Psoas muscle (tissue), 8 donors: ENCODE results near the gene RET. TPM values are rescaled to one million over a fixed set of nuclear protein-coding genes. Genes with fewer than 3 reads are reported as not detected.

ENCODE experiments used
- ATAC-seq, 4 donors: fragments of 200-7000 bp; cut with Tn5 transposase; one replicate each; pipeline ENCODE4 v1.9.1; 2020; ENCODE audit warnings: moderate library complexity in 3 of 4, mild to moderate bottlenecking in 2 of 4
- DNase-seq, 2 donors: peaks; one replicate each; pipeline ENCODE4 v3.0.0-alpha.2; 2020
- H3K27ac ChIP-seq: fragments of 200-600 bp; one replicate; pipeline ENCODE4 v1.8.0; 2022
- H3K27me3 ChIP-seq, 3 donors: fragments of 200-600 bp in 1 of 3; one replicate each; pipeline versions ENCODE4 v1.6.1 to v1.8.0; 2013 to 2022; ENCODE audit warnings: low read length in 2 of 3, mild to moderate bottlenecking in 2 of 3, moderate library complexity in 1 of 3; ENCODE audit not compliant: insufficient read depth in 3 of 3
- H3K36me3 ChIP-seq, 2 donors: fragments of 200-600 bp in 1 of 2; one replicate each; pipeline versions ENCODE4 v1.6.1 to v1.8.0; 2013 to 2022; ENCODE audit warnings: low read depth in 1 of 2, mild to moderate bottlenecking in 1 of 2, moderate library complexity in 1 of 2; ENCODE audit not compliant: insufficient read depth in 1 of 2
- H3K4me1 ChIP-seq: fragments of 200-600 bp; one replicate; pipeline ENCODE4 v1.8.0; 2022
- H3K4me3 ChIP-seq: fragments of 200-600 bp; one replicate; pipeline ENCODE4 v1.8.0; 2022; ENCODE audit warnings: mild to moderate bottlenecking
- H3K9me3 ChIP-seq: fragments of 200-600 bp; one replicate; pipeline ENCODE4 v1.8.0; 2022
- WGBS, 3 donors: extraction: QIAGEN DNeasy Blood & Tissue Kit; methylation state at CpG; one replicate each; pipeline versions ENCODE4 v1.1.6 to v1.1.7; 2013; 5-methylcytosine and 5-hydroxymethylcytosine counted together
- intact Hi-C, 2 donors: fragments of 100-400 bp; cut with DNase I; formaldehyde crosslinking; loops; one replicate each; pipeline versions ENCODE4 v1.11.0 to v1.14.2; 2022
- polyA plus RNA-seq, 3 donors: library from polyadenylated mRNA; stranded (reverse); fragments of 200-250 nt; gene quantifications; one replicate each; pipeline ENCODE4 v1.2.3, GENCODE V29; 2013
- total RNA-seq, 4 donors: library from RNA; stranded (reverse); fragmentation: NEBNext Ultra II Directional in 2 of 4; extraction: Animal tissue kit (Norgen Biotek cat#: 25700) in 2 of 4; gene quantifications; one replicate each; pipeline versions ENCODE4 v1.2.1 to v1.2.4, GENCODE V29; 2021 to 2023
- TF ChIP-seq, protein P1 (sequence below): fragments of 200-600 bp; IDR thresholded peaks from one replicate; pipeline ENCODE4 v1.8.0; 2022; ENCODE audit warnings: antibody characterized with exemption
- donor health status: healthy with polysubstance abuse.
- donor health status: DM: no; HTN: no; CAD: no; lungs with moderate emphysema.
- donor health status: Bipolar disorder and iron deficiency.
- donor health status: healthy.
- donor health status: DM: yes; HTN: yes; CAD: no.
- donor health status: DM: no; HTN: no; CAD: no.
- donor health status: DM: no; HTN: no; CAD: no.
- donor health status: DM: yes; HTN: yes; CAD: no.

Gene RET
- total and polyA plus RNA-seq, 7 donors = 0.35 to 2.6 (median 0.60) TPM

DNA sequence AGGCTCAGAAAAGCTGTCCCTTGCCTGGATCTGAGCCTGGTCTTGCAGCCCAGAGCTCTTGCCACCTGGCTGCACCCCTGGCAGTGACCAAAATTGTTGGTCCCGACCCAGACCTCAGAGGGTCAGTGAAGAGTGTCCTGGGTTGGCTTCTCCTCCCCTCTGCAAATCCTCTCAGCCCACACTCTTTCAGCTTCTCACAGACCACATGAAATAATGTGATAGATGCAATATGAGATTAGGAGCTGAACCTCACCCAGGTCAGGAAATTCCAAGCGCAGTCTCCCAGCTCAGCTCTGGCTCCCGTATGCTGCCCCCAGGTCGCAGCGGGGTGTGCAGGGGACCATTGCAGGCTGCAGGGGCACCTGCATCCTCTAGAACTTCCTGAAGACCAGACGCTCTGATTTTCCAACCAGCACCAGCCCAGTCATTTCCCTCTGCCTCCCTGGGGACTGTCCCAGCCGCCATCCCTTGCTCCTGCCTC lies 19.6 kb upstream of the RET start:
- WGBS, 3 donors = 56 to 66% (median 56%) methylated on average over 7 of the region's 7 CpGs
- TF ChIP-seq, protein P1, sequence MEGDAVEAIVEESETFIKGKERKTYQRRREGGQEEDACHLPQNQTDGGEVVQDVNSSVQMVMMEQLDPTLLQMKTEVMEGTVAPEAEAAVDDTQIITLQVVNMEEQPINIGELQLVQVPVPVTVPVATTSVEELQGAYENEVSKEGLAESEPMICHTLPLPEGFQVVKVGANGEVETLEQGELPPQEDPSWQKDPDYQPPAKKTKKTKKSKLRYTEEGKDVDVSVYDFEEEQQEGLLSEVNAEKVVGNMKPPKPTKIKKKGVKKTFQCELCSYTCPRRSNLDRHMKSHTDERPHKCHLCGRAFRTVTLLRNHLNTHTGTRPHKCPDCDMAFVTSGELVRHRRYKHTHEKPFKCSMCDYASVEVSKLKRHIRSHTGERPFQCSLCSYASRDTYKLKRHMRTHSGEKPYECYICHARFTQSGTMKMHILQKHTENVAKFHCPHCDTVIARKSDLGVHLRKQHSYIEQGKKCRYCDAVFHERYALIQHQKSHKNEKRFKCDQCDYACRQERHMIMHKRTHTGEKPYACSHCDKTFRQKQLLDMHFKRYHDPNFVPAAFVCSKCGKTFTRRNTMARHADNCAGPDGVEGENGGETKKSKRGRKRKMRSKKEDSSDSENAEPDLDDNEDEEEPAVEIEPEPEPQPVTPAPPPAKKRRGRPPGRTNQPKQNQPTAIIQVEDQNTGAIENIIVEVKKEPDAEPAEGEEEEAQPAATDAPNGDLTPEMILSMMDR = no peak
- Histone ChIP-seq H3K27me3 (no peaks in the 10 kb centered on the region), H3K4me1 (no peaks in the 10 kb centered on the region), H3K4me3 (no peak overlapping the region), H3K9me3 (no peaks in the 10 kb centered on the region), H3K36me3 (no peaks in the 10 kb centered on the region), H3K27ac (no peak overlapping the region)
- intact Hi-C loops = no loop called here
- DNase-seq = peak; percentile 6 to 23
- ATAC-seq = no peak

GRCh38 chr10:43057831-43058340 lies 19.0 kb upstream of the RET start:
- intact Hi-C loops = no loop called here
- ATAC-seq (no peak), DNase-seq (peak; percentile 5 to 32)
- TF ChIP-seq, protein P1 = no peak
- no peak overlapping the region for H3K4me3 ChIP-seq
- H3K4me1 ChIP-seq = no peaks in the 10 kb centered on the region
- H3K9me3 ChIP-seq = no peaks in the 10 kb centered on the region
- no peaks in the 10 kb centered on the region for H3K36me3 ChIP-seq
- no peaks in the 10 kb centered on the region for H3K27me3 ChIP-seq
- H3K27ac ChIP-seq = no peak overlapping the region
- WGBS, 3 donors = 77 to 84% (median 80%) methylated on average over 9 of the region's 9 CpGs

GRCh38 chr10:43058716-43059335 lies 18.0 kb upstream of the RET start:
- ATAC-seq (no peak), DNase-seq (peak; percentile 2 to 20)
- 91 to 92% (median 91%) methylated on average over 13 of the region's 13 CpGs for WGBS, 3 donors
- Histone ChIP-seq H3K36me3 (no peaks in the 10 kb centered on the region), H3K4me1 (no peaks in the 10 kb centered on the region), H3K4me3 (no peak overlapping the region), H3K9me3 (no peaks in the 10 kb centered on the region), H3K27me3 (no peaks in the 10 kb centered on the region), H3K27ac (no peak overlapping the region)
- intact Hi-C loops = no loop called here
- TF ChIP-seq, protein P1 = no peak

DNA sequence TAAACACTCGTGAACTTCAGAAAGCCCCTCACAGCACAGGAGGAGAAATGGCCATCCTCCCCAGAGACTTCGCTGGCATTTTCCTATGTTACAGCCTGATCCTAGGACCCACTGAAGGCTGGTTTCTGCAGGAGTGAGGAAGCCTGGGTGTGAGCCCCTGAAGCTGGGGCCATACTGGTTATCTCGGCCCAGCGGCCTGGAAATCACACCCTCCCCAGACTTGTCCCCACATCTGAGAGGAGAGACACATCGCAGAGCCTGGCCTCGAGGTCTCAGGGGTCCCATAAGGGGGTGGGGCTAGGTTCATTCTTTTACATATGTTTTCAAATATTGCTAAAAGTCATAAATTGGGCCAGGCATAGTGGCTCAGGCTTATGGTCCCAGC lies 17.5 kb upstream of the RET start:
- no peak for ATAC-seq
- peak in 1 of 2 donors; percentile 1 for DNase-seq
- Histone ChIP-seq H3K27me3 (no peaks in the 10 kb centered on the region), H3K36me3 (no peaks in the 10 kb centered on the region), H3K9me3 (no peaks in the 10 kb centered on the region), H3K4me3 (no peak overlapping the region), H3K4me1 (no peaks in the 10 kb centered on the region), H3K27ac (no peak overlapping the region)
- intact Hi-C loops = no loop called here
- TF ChIP-seq, protein P1 = no peak
- 78 to 82% (median 79%) methylated on average over 6 of the region's 6 CpGs for WGBS, 3 donors
